GM12875 (cell line): ENCODE measurements around the gene OR4K1.

Source experiments
- H3K4me3 ChIP-seq: one replicate; pipeline ENCODE4 v1.5.1; 2011; ENCODE audit warnings: low read depth, low read length, control low read depth
- CTCF ChIP-seq: IDR thresholded peaks from 2 replicates; pipeline ENCODE4 v1.5.1; 2011; ENCODE audit warnings: low read depth, mild to moderate bottlenecking, control low read depth, inconsistent platforms, low read length, moderate library complexity, borderline replicate concordance; ENCODE audit not compliant: insufficient read depth

The OR4K1 gene

GRCh38 chr14:19930617-19931016 lies at the start of gene OR4K1:
Gene OR4K1 (plus strand): TSS chr14:19930917. CDS start chr14:19935667, 4,750 bp downstream.
- TF ChIP-seq CTCF, result no peak
- no peak within 1 kb of the TSS for H3K4me3 ChIP-seq

GRCh38 chr14:19895282-19895681 lies 35.4 kb upstream of the OR4K1 start:
- no peak for TF ChIP-seq CTCF
- no peak overlapping the region for H3K4me3 ChIP-seq

- no peak overlapping the region for H3K4me3 ChIP-seq
- TF ChIP-seq CTCF, result no peak
Measured at GRCh38 chr14:19900999-19901398, 29.7 kb upstream of the OR4K1 start.

- TF ChIP-seq CTCF, result no peak
Measured at GRCh38 chr14:19902409-19902808, 28.3 kb upstream of the OR4K1 start.

GRCh38 chr14:19906665-19907064 lies 24.1 kb upstream of the OR4K1 start:
- TF ChIP-seq CTCF, result no peak

More at GRCh38 chr14:19902409-19902808, 28.3 kb upstream of the OR4K1 start:
- H3K4me3 ChIP-seq, result no peak overlapping the region

GRCh38 chr14:19911114-19911513 lies 19.6 kb upstream of the OR4K1 start:
- no peak overlapping the region for H3K4me3 ChIP-seq
- no peak for TF ChIP-seq CTCF

More at GRCh38 chr14:19906665-19907064, 24.1 kb upstream of the OR4K1 start:
- H3K4me3 ChIP-seq, result no peak overlapping the region

- no peak for TF ChIP-seq CTCF
- no peak overlapping the region for H3K4me3 ChIP-seq
Measured at GRCh38 chr14:19917243-19917642, 13.5 kb upstream of the OR4K1 start.
